Measurements from ENCODE around the gene ZNF735.

DNA sequence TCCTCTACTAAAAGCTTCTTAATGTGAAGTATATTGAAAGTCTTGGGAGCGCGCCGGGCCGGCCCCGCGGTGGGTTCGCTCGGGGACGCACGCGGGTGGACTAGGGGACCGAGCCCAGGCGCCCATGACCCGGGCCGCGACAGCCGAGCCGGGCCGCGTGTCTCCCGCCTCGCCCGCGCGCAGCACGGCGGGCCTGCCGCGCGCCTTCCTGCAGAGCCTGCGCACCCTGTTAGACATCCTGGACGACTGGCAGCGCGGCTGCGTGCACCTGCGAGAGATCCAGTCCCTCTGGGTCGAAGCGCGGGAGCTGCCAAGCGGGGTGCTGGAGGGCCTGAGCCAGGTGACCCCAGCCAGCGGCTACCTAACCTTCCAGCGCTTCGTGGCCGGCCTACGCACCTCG, 25.4 kb upstream of the ZNF735 start:
- TF ChIP-seq, protein P1, sequence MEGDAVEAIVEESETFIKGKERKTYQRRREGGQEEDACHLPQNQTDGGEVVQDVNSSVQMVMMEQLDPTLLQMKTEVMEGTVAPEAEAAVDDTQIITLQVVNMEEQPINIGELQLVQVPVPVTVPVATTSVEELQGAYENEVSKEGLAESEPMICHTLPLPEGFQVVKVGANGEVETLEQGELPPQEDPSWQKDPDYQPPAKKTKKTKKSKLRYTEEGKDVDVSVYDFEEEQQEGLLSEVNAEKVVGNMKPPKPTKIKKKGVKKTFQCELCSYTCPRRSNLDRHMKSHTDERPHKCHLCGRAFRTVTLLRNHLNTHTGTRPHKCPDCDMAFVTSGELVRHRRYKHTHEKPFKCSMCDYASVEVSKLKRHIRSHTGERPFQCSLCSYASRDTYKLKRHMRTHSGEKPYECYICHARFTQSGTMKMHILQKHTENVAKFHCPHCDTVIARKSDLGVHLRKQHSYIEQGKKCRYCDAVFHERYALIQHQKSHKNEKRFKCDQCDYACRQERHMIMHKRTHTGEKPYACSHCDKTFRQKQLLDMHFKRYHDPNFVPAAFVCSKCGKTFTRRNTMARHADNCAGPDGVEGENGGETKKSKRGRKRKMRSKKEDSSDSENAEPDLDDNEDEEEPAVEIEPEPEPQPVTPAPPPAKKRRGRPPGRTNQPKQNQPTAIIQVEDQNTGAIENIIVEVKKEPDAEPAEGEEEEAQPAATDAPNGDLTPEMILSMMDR (IDR thresholded peaks at IDR 0.05), result no peak
- no peak for TF ChIP-seq POLR2A (IDR thresholded peaks at IDR 0.05)
